ENCODE data around the gene AMT. TPM values are rescaled to one million over a fixed set of nuclear protein-coding genes. Genes with fewer than 3 reads are reported as not detected.

AMT gene
- total RNA-seq: 2.2 and 6.0 TPM in 2 replicates

GRCh38 chr3:49422379-49423248 lies at the start of gene AMT:
AMT (minus strand) TSS chr3:49422473; CDS start chr3:49422450, 23 bp downstream.

GRCh38 chr3:49469936-49470713 lies 47.9 kb upstream of the AMT start, which contains the start of gene DAG1:
DAG1 (plus strand) TSS chr3:49470267; CDS start chr3:49510535, 40,268 bp downstream.

DNA sequence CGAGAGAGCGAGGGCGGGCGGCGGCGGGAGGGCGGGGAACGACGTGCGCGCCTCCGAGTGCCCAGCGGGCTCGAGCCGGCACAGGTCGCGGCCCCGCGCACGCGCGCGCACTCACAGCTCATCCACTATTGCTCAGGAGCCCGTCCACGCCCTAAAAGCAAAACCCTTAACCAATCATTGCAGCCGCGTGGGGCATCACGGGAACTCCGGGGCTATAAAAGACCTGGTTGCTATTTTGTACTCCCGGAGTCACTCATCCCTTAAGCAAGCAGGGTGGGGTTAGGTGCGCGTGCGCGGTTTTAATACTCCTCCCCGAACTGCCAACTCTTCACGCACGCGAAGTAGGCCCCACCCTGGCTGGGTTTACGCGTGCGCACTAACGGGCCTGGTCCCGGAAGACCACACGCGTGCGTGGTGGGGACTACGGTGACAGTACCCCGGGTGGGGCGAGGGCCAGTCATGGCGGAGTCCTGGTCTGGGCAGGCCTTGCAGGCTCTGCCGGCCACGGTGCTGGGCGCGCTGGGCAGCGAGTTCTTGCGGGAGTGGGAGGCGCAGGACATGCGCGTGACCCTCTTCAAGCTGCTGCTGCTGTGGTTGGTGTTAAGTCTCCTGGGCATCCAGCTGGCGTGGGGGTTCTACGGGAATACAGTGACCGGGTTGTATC lies 10.2 kb downstream of the AMT start, which contains the start of the genes RHOA and TCTA:
RHOA (minus strand) TSS at position 9 of the 664 bp plus-strand sequence. CDS start 36,387 bp downstream, outside the sequence.
TCTA (plus strand) TSS at position 456 of the 664 bp plus-strand sequence; CDS start at position 460, 4 bp downstream.

Other genes starting within 250 kb of the AMT start
- gene C3orf62, start 145.2 kb downstream of the AMT start, total RNA-seq: 0.51 and 2.7 TPM in 2 replicates
- gene USP4, start 82.4 kb downstream of the AMT start, total RNA-seq: 7.4 and 11.6 TPM in 2 replicates
- gene GPX1, start 64.1 kb downstream of the AMT start, total RNA-seq: 357 and 397 TPM in 2 replicates
- gene RHOA, start 10.5 kb downstream of the AMT start, total RNA-seq: 389 and 539 TPM in 2 replicates
- 18.2 and 25.3 TPM in 2 replicates for gene TCTA, start 10.1 kb downstream of the AMT start, total RNA-seq
- 5.1 and 5.8 TPM in 2 replicates for gene NICN1, start 6.9 kb upstream of the AMT start, total RNA-seq
- 73.8 and 84.1 TPM in 2 replicates for gene DAG1, start 47.8 kb upstream of the AMT start, total RNA-seq
- gene BSN, start 132.0 kb upstream of the AMT start, total RNA-seq: 0.05 and 0.07 TPM in 2 replicates

Data from airway epithelial cell (primary cell).